ENCODE data around the gene POPDC3. TPM values are rescaled to one million over a fixed set of nuclear protein-coding genes. Genes with fewer than 3 reads are reported as not detected.

The POPDC3 gene
- total RNA-seq, 1 donor from 2014 or later, result 9.7 TPM

DNA sequence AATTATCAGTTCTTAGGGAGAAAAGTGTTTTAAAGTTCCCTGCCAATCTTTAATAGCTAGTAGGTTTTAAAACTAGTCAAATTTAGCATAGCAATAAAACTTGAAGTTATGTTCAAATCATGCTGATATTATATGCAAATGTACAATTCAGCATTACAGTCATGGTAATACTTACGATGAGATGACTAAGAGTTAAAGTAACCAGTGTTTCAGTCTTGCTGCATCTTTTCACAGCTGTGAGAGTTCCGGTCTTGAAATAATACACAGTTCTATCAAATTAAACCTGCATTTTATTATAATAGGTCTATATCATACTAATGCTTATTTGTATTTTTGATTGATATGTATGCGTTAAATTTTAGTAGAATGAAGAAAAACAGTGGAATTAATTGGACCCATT lies 26.1 kb downstream of the POPDC3 start:
- DNase-seq (ENCODE audit: extremely low read depth, low read depth, low spot score), result no peak

DNA sequence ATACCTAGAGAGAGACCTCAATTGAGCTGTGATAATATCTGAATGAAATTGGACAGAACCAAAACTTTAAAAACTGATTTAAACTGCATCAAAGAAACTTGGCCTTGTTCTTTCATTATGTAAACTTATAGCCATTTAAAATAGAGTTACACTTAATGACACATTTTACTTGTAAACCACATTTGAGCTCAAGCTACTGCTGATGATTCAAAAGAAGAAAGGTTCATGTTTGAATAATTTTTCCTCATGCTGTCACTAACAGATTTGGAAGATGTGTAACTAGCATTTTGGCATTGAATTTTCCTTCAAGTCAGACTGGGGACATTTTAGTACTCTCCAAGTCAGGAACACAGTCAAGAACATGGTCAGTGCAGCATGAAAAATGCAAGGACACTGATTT lies 26.9 kb downstream of the POPDC3 start:
- DNase-seq (ENCODE audit: extremely low read depth, low read depth, low spot score), result no peak

DNA sequence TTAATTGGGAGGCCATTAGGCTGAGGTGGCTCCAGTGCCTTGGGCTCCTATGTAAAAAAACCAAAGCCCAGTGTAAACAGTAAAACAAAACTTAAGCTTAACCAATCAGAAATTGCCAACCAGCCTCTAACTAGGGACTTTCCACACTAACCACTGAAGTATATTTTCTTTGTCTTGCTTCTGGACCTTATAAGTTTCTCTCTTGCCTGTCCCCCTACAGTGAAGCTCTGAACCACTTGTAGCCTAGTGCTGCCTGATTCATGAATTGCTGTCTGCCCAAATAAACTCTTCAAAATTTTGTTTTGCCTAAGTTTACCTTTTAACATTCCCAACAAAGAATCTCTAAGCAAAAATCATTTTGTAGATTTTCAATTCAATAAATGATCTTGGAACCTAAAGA lies 28.2 kb downstream of the POPDC3 start:
- no peak for DNase-seq (ENCODE audit: extremely low read depth, low read depth, low spot score)

DNA sequence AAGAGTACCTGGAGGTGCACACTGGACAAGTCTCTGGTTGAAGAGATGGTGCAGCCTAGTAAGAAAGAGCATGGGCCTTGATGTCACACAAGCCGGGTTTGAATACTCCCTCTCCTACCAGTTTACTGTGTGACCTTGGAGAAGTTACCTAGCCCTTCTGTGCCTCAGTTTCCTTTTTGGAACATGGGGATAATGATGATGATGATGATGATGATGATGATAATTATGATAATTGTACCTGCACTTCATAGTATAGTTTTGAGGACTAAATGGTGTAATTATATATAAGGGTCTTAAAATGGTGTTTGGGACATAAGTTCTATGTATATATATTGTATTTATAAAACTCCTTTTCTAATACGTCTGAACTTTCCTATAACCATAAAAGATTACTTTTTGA lies 41.7 kb downstream of the POPDC3 start:
- no peak for DNase-seq (ENCODE audit: extremely low read depth, low read depth, low spot score)

DNA sequence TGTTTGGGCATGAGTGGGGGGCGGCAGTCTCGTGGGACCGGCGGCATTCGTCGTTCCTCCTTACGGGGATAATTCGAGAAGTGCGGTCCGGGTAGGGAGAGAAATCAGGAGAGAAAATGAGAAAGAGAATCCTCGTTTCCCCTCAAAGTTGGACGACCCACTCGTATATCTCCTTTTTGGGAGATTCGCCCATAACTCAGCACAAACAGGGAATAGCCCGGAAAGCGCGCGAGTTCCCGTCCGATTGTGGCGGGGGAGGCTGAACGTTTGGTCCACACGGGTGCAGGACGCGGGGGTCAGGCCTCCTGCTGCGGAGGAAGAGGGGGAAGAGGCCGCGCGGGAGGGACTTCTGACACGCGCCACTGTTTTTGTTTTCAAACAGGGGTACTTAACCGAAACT lies 42.4 kb downstream of the POPDC3 start:
- DNase-seq (ENCODE audit: extremely low read depth, low read depth, low spot score), result no peak

DNA sequence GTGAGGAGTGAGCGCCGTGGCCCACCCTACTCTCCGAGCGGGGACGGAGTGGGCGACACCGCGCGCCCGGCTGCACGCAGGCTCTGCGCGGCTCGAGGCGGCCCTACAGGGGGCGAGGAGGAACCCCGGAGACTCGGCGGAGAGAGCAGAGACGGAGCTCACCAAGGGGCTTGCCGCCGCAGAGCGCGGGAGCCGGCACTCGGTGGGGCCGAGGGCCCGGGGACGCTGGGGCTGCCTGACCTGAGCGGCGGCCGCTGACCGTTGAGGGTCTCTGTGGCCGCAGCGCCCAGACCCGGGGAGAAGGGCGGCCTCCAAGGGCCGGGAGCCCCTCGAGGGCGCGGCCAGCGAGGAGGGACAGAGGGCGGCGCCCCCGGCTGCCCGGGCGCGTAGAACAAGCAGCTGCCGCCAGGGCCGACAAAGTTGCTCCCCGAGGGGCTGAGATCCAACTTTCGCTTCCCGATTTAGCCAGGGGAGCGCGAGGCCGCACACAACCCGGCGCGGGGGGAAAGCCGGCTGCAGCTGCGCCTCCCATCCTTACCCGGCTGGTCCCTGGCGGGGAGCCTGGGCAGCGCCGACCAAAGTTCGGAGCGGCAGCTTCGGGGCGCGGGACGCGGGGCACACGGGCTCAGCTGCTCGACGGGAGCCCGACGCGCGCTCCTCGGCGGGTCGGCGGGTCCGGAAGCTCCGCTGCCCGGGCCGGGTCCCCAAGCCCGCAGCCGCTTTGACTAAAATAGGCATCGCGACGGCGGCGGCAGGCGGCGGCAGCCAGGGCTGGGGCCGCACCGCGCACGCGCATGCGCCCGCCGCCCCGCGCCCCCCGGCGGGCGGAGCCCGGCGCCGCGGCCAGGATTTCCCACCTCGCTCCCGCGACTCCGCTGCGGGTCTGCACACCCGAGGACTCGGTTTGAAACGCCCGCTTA lies 43.1 kb downstream of the POPDC3 start:
- no peak for DNase-seq (ENCODE audit: extremely low read depth, low read depth, low spot score)

DNA sequence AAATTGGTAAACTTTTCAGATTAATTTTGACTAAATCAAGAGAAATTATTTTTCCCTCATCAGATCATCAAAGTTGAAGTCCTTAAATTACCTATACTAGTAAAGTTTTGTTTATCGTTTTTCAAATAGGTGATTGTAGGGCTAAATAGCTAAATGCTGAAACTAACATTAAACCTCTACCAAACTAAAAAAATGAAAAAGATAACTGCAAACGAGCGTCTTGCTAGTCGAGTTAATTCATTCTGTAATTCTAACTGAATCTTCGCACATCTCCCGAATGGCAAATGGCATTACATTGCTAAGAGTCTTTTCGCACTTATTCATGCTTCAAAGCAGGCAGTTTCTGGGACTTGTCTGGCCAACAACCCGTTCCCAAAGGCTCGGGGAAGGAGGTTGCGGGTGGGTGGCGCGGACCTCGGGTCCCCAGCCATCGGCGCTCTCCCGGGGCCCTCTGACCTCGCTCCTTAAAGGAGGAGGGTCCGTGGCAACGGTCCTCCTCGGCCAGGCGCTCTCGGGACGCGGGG lies 43.8 kb downstream of the POPDC3 start:
- no peak for DNase-seq (ENCODE audit: extremely low read depth, low read depth, low spot score)

DNA sequence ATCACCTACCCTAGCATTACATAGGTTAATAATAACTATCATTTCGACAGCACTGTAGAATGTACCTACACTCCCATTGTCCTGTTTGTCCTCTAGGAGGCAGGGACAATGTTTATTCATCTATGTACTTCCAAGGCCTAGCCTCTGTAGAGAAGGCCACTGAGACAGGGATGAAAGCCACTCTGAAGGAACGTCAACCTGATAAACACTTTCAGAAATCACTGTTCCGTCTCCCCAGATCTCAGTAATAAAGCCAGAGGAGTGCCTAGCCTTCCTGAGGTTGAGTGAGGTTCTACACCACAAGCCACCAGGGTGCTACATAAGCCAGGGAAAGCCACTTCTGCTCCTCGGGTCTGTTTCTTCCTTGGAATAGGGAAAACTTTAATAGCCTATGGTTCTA lies 44.8 kb downstream of the POPDC3 start:
- DNase-seq (ENCODE audit: extremely low read depth, low read depth, low spot score), result no peak

DNA sequence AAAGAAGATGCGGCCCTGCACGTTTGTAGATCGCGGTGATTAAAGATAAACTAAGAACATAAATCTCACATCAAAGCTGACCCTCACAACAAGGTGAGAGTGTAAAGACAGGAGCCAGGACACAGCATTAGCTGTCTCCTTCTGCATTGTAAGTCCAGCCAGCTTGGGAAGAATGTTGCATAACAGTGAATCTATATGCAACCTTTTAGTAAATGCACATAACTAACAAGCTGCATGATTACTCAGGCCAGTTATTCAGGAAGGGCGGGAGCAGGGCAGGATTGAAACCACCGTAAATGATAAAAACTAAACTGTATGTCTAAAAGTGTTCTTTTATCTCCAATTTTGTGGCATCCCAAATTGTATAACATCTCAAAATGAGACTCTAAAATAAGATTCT lies 57.1 kb downstream of the POPDC3 start:
- no peak for DNase-seq (ENCODE audit: extremely low read depth, low read depth, low spot score)

DNA sequence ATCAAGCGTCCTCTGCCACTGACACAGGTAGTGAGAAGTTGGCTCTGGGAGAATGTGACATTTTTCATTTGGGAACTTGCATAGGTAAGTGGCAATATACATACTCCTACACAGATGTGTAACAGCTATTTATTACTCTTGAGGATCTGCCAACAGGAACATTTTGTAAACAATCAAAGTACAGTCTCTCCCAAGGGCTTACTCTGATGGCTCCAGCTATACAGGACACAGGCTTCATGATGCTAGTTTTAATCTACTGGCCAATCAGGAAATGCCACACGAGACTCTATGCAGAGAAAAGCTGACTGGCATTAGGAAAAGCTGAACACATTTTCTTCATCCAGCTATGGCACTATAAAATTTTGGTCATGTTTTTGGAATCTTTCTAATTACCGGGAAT lies 57.8 kb downstream of the POPDC3 start:
- DNase-seq (ENCODE audit: extremely low read depth, low read depth, low spot score), result no peak

DNA sequence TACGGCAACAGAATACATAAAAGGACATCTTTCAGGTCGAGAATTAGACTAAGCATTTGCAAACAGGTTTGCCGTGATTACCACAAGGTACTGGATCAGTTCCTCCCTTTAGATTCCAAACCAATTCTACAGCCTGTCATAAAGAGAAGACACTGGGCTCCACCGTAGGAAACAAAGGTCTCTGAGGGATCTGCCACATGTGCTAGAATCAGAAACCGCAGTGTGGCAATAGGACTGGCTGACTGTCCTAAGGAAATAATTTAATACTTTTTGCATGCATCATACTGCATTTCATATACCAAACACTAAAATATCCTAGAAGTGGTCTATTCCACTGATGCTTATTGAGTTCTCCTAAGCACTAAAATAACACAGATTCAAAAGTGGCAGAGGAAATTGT lies 59.2 kb downstream of the POPDC3 start:
- no peak for DNase-seq (ENCODE audit: extremely low read depth, low read depth, low spot score)

DNA sequence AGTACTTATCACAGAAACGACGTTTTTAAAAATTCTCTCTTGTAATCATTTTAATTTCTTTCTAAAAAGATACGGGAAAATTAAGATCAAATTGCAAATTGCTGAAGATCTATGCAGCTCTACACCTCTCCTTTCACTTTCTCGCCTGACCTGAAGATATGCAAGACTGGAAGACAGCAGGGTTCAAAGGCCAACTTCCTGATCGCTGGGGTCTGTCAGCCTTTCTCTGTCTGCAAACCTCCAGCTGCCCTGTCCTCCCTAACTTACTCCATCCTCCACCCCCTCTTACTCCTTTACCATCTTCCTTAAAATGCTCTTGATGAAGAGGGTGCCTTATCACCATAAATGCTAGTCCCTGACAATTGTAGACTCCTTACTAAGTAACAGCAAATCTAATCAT lies 63.7 kb downstream of the POPDC3 start:
- DNase-seq (ENCODE audit: extremely low read depth, low read depth, low spot score), result no peak

DNA sequence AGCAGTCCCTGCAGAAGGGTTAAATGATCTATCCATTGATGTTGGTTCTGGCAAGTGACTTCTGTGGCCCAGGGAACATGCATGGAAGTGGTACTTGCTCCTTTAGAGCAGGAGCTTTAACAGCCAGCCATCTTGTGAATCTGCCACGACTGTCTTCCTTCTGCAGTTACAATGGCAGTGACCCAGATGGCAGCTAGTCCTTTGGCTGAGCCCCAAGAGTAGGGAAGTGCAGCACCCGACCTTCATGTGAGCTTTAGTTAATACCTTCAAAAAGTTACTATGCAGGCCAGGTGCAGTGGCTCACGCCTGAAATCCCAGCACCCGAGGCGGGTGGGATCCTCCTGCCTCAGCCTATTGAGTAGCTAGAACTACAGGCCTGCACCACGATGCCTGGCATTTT lies 66.4 kb downstream of the POPDC3 start:
- DNase-seq (ENCODE audit: extremely low read depth, low read depth, low spot score), result no peak

DNA sequence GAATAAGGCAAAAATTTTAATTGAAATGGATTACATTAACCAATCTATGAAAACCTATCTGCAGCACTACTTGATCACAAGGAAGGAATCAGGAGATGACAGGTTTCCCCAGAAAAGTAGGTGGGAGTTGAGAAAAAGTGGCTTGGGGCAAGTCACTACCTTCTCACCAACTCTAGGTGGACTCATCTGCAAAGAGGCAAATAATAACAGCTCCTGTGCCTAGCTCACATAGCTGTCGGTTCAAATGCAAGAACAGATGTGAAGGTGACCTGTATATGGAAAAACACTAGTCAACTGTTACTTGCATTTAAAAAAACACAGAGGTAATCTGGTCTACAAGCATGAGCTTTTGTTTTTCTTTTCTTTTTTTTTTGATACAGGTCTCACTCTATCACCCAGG lies 67.2 kb downstream of the POPDC3 start:
- no peak for DNase-seq (ENCODE audit: extremely low read depth, low read depth, low spot score)

DNA sequence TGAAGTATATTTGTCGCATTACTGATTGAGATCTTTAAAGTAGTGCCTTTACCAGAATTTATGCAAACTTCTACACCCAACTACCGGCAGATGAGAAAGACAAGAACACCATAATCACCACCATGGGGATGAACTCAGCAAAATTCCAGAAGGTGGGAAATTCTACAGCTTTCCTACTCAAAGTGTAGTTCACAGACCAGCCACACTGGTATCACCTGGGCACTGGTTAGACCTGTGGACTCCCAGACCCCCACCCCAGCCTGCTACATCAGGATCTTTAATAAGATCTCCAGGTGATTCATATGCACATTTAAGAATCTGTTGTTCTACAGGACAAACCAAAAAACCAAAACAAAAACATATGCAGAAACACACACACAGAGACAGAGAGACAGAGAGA lies 67.9 kb downstream of the POPDC3 start:
- no peak for DNase-seq (ENCODE audit: extremely low read depth, low read depth, low spot score)

DNA sequence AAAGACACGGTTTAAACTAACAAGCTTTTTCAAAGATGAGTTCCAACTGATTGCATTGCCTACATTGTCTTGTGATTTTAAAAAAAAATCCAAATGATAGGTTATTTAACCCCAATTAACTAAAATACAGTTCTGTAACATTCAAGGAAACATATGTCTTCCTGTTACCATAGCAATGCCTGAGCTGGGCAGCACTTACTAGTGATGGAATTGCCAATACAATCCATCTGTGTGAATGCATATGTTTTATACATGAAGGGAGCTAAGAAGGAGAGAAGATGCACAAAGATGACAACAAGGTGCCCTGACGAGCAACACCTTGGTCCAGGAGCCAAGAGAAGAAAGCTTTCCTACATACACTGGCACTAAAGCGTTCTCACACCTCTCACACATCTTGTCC lies 68.7 kb downstream of the POPDC3 start:
- DNase-seq (ENCODE audit: extremely low read depth, low read depth, low spot score), result no peak

DNA sequence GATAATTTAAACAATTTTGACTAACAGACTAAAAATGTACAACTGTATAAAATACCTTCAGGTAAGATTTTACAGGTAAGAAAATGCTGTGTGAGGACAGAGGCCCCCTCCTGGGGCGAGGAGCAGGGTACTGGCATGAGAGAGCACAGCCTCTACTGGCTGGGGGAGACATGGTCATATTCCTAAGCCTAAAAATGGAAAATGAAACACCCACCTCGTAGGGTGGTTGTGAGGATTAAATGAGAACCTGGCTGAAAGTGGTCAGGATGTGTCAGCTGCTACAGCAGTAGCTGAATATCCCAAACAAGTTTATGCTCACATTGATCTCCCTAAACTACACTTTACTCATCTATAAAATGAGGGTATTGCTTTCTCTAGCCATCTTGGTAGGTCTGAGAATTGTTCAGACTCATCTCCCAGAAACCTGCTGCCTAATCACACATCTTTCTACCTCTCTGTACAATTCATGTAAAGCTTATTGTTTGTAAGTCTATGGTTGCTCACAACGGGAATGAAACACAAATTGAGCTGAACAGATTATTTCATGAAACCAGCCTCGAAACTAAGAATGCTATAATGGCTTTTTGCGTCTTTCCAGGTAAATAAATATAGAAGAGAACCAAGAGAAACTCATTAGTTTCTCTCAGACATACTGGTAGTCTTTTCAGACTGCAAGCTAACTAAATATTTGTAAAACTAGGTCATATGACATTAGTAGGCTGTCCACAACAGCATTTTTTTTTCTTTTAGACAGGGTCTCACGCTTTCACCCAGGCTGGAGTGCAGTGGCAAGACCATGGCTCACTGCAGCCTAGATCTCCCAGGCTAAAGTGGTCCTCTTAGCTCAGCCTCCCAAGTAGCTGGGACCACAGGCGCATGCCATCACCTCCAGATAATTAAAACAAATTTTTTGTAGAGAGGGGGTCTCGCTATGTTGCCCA lies 69.6 kb downstream of the POPDC3 start:
- DNase-seq (ENCODE audit: extremely low read depth, low read depth, low spot score), result no peak

DNA sequence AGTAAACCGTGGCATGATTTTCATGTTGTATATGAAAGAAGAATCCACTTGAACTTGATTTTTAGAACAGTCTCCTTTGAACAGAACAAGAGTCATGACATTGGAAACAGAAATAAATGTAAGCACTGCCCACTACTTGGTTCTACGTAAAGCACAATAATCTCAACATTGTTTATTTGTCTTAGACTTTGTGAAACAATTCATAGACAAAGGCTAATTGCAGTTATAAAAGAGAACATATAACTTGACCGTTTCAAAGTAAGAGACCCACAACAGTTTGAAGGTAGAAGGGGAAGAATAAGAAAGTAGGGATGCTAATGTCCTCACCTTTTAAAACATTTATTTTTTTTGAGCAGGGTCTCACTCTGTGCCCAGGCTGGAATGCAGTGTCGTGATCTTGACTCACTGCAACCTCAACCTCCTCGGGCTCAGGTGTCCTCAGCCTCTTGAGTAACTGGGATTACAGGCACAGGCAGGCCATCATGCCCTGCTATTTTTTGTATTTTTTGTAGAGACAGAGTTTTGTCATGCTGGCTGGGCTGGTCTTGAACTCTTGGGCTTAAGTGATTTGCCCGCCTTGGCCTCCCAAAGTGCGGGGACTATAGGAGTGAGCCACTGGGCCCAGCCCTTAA lies 71.1 kb downstream of the POPDC3 start:
- DNase-seq (ENCODE audit: extremely low read depth, low read depth, low spot score), result no peak

All from glomerular endothelial cell (primary cell).